Measurements from ENCODE around the gene ADAT3. TPM values are rescaled to one million over a fixed set of nuclear protein-coding genes. Genes with fewer than 3 reads are reported as not detected.
"Not testable (repeated sequence)": the region's sequence is repeated elsewhere in the genome, so short reads cannot be mapped to it uniquely, and the experiment has no call there.

The ADAT3 gene
- total RNA-seq, 1 donor from 2014 or later = 2.4 TPM

- Histone ChIP-seq H3K27ac (no peak overlapping the region), H3K27me3 (no peaks in the 10 kb centered on the region)
Measured at GRCh38 chr19:1884719-1885334, 20.4 kb upstream of the ADAT3 start.

GRCh38 chr19:1885398-1886119 is 19.6 kb upstream of the ADAT3 start, which contains the start of gene ABHD17A:
ABHD17A (minus strand) TSS chr19:1885496; CDS start chr19:1881566, 3,930 bp downstream.
- H3K27me3 ChIP-seq; H3K9me3 Mint-ChIP-seq; H2AFZ ChIP-seq (replicated peaks); H3K9me3 ChIP-seq (ENCODE audit: low read depth); H3K36me3 ChIP-seq; H3K36me3 Mint-ChIP-seq; H3K27ac ChIP-seq: not testable (repeated sequence)
- Mint-ChIP-seq H3K27ac (peak within 1 kb of the TSS; percentile 44), H3K4me1 (peaks cover 31% of the 10 kb centered on the region), H3K27me3 (ENCODE audit: insufficient read depth, low read depth) (peaks cover 15% of the 10 kb centered on the region), H3K4me3 (peak within 1 kb of the TSS; percentile 97)
- H3K79me2 ChIP-seq (ENCODE audit: low read depth) = peaks cover 34% of the 10 kb centered on the region
- peak within 1 kb of the TSS; percentile 90 for H3K4me2 ChIP-seq
- peaks cover 29% of the 10 kb centered on the region for H3F3A ChIP-seq (ENCODE audit: low read depth)
- peak within 1 kb of the TSS; percentile 61 for H3K9ac ChIP-seq
- peaks cover 27% of the 10 kb centered on the region for H4K20me1 ChIP-seq (ENCODE audit: low read depth)
- H3K4me3 ChIP-seq = peak within 1 kb of the TSS; percentile 73
- peaks cover 34% of the 10 kb centered on the region for H3K4me1 ChIP-seq
- peak; percentile 98 for DNase-seq (ENCODE audit: low spot score)

More at GRCh38 chr19:1884719-1885334, 20.4 kb upstream of the ADAT3 start:
- H3K9ac ChIP-seq = peak overlapping the region; percentile 61
- peak overlapping the region; percentile 97 for H3K4me3 Mint-ChIP-seq
- no peaks in the 10 kb centered on the region for H3K36me3 Mint-ChIP-seq
- H3K4me2 ChIP-seq = peak overlapping the region; percentile 90
- no peak for TF ChIP-seq CTCF (IDR thresholded peaks at IDR 0.05)
- TF ChIP-seq EZH2 (IDR thresholded peaks at IDR 0.05) = no peak
- TF ChIP-seq EZH2phosphoT487 (IDR thresholded peaks at IDR 0.05) = no peak
- H4K20me1 ChIP-seq (ENCODE audit: low read depth) = peaks cover 27% of the 10 kb centered on the region
- H3K27ac Mint-ChIP-seq = peak overlapping the region; percentile 44
- H3K9me3 Mint-ChIP-seq = no peaks in the 10 kb centered on the region
- H3K79me2 ChIP-seq (ENCODE audit: low read depth) = peaks cover 34% of the 10 kb centered on the region
- no peaks in the 10 kb centered on the region for H3K36me3 ChIP-seq
- peak overlapping the region; percentile 73 for H3K4me3 ChIP-seq
- H3F3A ChIP-seq (ENCODE audit: low read depth) = peaks cover 29% of the 10 kb centered on the region
- H3K9me3 ChIP-seq (ENCODE audit: low read depth) = no peaks in the 10 kb centered on the region
- H3K4me1 ChIP-seq = peaks cover 34% of the 10 kb centered on the region
- peaks cover 15% of the 10 kb centered on the region for H3K27me3 Mint-ChIP-seq (ENCODE audit: insufficient read depth, low read depth)
- peaks cover 31% of the 10 kb centered on the region for H3K4me1 Mint-ChIP-seq
- DNase-seq (ENCODE audit: low spot score) = peak; percentile 39
- no peak overlapping the region for H2AFZ ChIP-seq (replicated peaks)

- DNase-seq (ENCODE audit: low spot score); H3K9me3 ChIP-seq (ENCODE audit: low read depth); H3K4me3 ChIP-seq; H3K9me3 Mint-ChIP-seq; H3K36me3 ChIP-seq; H3K27ac Mint-ChIP-seq; H3K27ac ChIP-seq; H3K9ac ChIP-seq; H3K27me3 ChIP-seq; H3K36me3 Mint-ChIP-seq; H2AFZ ChIP-seq (replicated peaks); H3K4me2 ChIP-seq: not testable (repeated sequence)
- Histone ChIP-seq H3F3A (ENCODE audit: low read depth) (peaks cover 29% of the 10 kb centered on the region), H4K20me1 (ENCODE audit: low read depth) (peaks cover 27% of the 10 kb centered on the region), H3K4me1 (peaks cover 34% of the 10 kb centered on the region), H3K79me2 (ENCODE audit: low read depth) (peaks cover 34% of the 10 kb centered on the region)
- peaks cover 15% of the 10 kb centered on the region for H3K27me3 Mint-ChIP-seq (ENCODE audit: insufficient read depth, low read depth)
- H3K4me3 Mint-ChIP-seq = peak overlapping the region; percentile 89
- H3K4me1 Mint-ChIP-seq = peaks cover 31% of the 10 kb centered on the region
Measured at GRCh38 chr19:1886360-1886759, 18.8 kb upstream of the ADAT3 start.

GRCh38 chr19:1888385-1888784 is 16.8 kb upstream of the ADAT3 start:
- Histone ChIP-seq H3K9ac (no peak overlapping the region), H3F3A (ENCODE audit: low read depth) (peaks cover 25% of the 10 kb centered on the region), H2AFZ (replicated peaks) (peak overlapping the region; percentile 98), H4K20me1 (ENCODE audit: low read depth) (peaks cover 16% of the 10 kb centered on the region), H3K9me3 (ENCODE audit: low read depth) (no peaks in the 10 kb centered on the region), H3K4me3 (no peak overlapping the region), H3K36me3 (no peaks in the 10 kb centered on the region), H3K79me2 (ENCODE audit: low read depth) (peaks cover 17% of the 10 kb centered on the region), H3K4me2 (no peak overlapping the region), H3K4me1 (peaks cover 20% of the 10 kb centered on the region), H3K27ac (peak overlapping the region; percentile 96), H3K27me3 (no peaks in the 10 kb centered on the region)
- Mint-ChIP-seq H3K4me3 (no peak overlapping the region), H3K27me3 (ENCODE audit: insufficient read depth, low read depth) (peaks cover 15% of the 10 kb centered on the region), H3K4me1 (peaks cover 21% of the 10 kb centered on the region), H3K36me3 (no peaks in the 10 kb centered on the region), H3K27ac (peak overlapping the region; percentile 42), H3K9me3 (no peaks in the 10 kb centered on the region)
- TF ChIP-seq EZH2 (IDR thresholded peaks at IDR 0.05) (no peak), EZH2phosphoT487 (IDR thresholded peaks at IDR 0.05) (no peak), CTCF (IDR thresholded peaks at IDR 0.05) (no peak)
- no peak for DNase-seq (ENCODE audit: low spot score)
